HG03066 (cell line): Measurements from ENCODE around the gene ZXDC.

ENCODE experiments used
- ATAC-seq: cut with Tn5 transposase; IDR thresholded peaks from one replicate; pipeline ENCODE4 v1.9.1; 2021; ENCODE audit warnings: low read depth; ENCODE audit not compliant: unreplicated experiment

Gene ZXDC

DNA sequence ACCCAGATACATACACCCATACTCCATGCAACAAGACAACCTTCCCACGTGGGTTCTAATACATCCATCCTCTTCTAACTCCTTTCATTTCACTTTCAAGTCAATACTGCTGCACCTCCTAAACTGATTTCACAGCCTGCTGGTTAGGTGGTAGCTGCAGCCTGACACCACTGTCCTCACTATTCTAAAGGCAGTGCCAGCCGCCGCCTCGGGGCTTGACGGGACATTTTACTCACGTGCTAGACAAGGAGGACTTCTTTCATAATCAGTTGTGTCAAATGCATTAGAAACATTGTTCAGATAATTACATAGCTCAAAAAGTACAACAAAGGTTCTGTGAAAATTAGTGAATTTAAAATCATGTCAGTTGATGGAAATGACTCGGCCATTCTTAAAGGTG lies 35.6 kb upstream of the ZXDC start:
- no peak for ATAC-seq

DNA sequence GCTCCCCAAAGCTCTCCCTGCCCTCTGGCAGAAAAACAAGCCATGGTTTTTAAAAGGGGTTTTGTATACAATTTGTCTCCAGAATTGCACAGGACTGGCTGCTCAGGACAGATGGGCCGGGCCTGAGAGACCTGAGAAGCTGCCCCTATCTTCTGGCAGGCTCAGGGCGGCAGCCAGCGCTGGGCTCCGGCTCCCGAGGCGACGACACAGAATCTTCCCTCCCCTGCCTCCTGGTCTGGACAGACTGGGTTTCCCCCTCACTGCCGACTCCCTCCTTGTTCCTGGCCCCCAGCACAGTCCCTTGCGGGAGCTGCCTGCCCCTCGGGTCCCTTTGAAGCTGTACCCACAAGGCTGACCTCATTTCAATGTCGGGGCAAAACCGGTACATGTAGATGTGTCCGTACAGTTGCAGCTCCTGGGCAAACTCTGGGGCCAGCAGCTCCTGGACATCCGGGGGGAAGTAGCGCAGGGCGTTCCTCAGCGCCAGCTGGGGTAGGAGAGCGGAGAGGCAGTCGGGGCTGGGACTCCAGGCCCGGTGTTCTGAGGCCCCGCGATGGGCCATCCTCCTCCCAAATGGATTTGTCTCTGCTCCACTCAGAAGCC lies 34.7 kb upstream of the ZXDC start:
- ATAC-seq: no peak

DNA sequence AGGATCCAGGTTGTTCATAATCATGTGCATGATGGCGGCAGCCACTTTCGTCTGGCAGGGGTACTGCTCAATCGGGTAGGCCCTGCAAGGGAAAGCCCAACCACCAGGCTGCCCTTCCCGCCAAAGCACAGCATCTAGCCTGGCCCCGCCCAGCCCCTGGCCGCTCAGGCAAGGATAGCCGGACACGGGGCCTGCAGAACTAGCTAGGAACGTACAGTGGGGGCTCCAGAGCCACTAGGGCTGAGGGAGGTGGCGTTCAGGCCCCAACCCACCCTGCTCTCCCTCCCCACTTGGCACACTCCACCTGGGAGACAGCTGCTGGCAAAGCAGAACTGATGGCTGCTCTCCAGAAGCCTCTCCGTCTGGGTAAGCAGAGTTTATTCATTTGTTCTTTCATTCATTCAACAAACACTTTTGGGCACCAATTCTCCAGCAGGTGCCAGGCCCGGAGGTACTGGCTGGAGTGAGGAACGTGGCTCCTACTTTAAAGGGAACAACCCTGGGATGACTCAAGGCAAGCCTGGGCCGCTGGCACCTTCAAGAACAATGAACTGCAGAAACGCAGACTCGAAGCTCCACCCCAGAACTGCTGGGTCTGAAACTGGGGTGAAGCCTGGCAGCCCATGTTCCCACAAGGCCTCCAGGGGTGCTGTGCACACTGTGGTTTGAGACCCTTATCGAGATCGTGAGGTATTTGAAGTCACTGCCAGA lies 34.1 kb upstream of the ZXDC start:
- no peak for ATAC-seq

DNA sequence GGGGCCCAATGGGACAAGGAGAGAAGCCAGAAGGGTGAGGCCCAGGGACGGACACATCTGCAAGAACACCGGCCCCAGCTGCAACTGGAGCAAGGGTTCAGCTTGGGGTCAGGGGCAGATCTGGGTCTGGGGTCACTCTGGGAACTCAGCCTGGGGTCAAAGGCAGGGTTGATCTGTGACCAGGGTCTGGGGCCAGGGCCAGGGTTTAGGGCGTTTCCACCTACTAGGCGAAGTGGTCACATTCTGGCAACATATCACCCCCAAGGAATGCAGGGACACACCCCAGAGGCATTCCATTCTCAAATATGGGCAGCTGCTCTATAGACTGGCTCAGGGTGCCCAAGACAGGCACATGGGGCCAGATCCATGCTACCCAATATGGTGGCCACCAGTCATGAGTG lies 32.9 kb upstream of the ZXDC start:
- no peak for ATAC-seq

DNA sequence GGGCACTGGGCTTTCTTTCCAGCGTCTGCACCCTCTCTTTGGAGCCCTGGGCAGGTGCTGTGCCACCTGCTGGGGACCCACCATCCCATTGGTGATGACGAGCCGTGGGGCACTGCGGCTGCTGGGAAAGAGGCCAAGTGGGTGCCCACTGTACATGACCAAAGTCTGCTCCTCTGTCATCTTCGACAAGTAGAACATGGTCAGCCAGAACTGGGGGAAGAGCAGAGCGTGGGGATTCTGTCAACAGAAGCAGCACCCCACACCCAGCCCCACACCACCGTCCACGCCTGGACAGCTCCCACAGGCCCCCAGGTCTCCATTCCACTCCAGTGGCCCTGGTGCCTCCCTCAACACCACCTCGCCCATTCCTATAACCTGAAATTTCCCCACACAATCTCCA lies 32.2 kb upstream of the ZXDC start:
- ATAC-seq: no peak

DNA sequence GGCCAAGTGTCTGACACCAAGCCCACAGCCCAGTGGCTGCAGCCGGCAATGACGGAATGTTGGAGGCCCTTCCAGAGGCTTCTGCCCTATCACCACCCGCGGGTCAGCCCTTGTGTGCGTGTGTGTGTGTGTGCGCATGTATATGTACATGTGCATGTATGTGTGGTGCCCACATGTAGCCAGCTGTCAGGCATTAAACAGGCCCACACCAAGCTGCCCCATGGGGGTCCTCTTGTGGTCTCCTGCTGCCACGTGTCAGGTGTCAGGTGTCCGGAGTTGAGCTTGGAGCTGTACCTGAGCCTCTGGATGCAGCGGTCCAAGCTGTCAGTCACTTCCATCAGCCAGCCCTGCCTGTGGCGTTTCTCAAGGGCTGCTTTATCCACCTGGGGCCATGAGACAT lies 28.0 kb upstream of the ZXDC start:
- ATAC-seq: no peak

DNA sequence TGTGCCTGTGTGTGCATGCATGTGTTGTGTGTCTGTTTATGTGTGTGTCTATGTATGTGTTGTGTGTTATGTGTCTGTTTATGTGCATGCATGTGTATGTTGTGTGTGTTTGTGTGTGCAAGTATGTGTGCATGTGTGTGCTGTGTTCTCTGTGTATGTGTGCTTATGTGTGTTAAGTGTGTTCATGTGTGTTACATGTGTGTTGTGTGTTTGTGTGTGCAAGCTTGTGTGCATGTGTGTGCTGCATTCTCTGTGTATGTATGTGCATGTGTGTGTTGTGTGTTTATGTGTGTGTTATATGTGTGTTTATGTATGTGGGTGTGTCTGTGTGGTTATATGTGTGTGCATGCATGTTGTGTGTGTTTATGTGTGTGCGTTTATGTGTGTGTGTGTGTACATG lies 27.0 kb upstream of the ZXDC start:
- no peak for ATAC-seq

DNA sequence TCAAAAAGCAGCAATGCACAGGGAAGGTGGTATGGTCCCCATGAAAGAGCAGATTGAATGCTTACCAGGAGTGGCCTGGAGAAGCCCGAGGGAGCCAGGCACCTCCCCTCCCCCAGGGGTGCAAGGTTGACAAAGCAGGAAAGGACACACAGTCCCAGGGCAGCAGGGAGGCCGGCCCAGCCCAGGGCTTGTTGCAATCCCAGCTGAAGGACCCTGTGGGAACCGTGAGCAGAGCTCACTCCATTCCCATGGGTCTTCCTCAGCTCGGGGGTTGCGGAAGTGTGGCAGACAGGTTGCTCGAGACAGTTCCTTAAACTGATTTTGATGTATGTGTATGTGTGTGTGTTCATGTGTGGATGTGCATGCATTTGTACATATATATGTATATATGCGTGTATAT lies 26.0 kb upstream of the ZXDC start:
- ATAC-seq: no peak

DNA sequence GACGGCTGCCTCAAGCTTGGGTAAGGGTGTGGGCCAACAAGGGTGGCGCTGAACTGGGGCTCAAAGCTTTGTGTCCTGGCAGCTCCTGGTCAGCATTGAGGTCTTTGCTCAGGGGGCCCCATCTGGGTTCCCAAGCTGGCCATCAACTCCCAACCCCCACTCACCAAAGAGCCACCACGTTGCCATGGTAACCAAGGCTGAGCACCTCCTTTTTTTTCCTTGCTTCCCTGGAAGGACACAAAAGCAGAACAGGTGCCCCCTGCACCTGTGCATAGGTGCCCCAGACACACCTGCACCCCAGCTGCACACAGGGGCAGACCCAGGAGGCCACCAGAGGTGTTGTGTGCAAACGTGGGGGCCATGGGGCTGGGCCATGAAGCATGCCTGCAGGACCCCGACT lies 25.4 kb upstream of the ZXDC start:
- ATAC-seq: no peak

DNA sequence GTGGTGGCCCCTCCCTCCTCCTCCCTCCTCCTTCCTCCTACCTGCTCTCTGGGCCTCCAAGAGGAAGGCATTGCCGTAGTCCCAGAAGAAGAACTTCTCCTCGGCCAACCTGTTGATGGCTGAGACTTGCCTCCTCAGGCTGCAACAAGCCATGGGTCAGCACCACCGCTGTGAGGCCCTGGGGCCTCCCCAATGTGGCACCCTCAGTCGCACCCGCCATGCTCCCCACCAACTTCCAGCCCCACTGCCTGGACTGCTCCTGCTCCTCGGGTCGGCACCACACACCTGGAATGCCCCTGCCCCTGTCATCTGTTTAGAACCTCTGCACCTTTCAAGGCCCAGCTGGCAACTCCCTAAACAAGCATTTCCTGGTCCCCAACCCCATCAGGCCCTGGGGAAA lies 24.3 kb upstream of the ZXDC start:
- ATAC-seq: no peak

DNA sequence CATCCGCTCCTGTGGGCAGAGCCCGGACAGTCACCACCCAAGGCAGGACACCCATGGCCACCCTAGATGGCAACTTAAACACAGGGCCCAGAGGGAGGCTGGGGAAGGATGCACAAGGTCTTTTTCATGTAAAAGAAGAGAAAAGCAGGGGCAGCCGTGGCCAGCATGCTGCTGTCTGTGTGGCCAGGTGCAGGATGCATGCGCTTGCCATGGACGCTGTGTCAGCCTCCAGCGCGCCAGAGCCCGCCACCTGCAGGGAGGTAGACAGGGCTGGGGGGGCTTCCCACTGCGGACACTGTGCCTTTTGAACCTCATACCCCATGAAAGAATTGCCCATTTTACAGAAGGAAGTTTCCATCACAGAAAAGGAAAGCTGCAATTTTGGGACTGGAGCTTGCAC lies 23.7 kb upstream of the ZXDC start:
- ATAC-seq: no peak

DNA sequence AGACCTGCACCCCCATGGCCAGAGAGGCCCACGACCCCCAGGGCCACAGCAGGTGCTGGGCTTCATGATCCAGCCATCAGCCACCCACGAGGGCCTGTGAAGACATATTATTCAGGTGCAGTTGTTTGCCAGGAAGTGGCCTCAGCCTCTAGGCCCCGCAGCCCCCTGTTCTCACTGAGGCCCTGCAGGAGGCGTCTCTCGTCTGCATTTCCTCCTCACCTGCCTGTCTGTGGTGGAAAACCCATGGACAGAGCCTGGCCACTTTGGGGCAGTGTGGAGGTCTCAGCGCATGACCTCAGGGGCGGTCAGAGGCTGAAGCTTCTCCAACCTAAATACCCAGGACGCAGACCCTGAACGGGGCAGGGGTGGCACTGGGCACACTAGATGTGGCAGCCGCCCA lies 23.2 kb upstream of the ZXDC start:
- no peak for ATAC-seq

DNA sequence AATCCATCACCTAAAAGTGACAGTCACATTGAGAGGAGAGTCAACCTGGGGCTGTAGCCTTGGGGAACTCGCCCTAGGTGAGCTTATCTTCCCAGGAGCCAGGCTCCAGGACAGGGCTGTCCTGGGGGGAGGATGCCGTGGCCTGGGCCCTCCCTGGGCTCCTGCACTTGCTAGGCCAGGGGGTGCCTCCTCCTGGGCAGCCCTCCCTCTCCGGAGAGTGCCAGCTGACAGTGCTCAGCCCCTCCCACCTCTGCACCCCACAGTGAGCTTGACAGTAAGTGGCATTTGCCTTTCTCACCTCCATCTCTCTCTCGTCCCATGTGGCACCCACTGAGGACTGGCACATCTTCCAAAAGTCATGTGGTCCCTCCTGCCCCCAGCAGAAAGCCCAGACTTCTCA lies 22.8 kb upstream of the ZXDC start:
- no peak for ATAC-seq

DNA sequence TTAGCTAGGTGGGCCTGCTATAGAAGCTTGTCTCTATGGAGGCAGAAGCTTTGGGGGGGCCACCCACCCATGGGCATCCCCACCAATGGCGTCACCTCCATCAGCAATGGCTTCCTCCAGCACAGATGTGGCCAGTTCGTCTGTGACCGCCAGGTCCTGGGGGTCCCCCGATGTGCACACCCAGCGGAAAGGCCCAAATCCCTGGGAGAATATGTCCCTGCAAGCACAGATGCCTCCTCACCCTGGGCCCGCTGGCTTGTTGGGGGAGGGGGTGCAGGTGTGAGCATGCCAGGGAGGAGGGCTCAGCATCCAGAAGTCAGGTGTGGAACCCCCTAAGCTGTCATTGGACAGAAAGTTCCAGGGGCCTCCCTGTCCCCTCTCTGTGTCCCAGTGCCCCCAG lies 22.3 kb upstream of the ZXDC start:
- ATAC-seq: no peak

DNA sequence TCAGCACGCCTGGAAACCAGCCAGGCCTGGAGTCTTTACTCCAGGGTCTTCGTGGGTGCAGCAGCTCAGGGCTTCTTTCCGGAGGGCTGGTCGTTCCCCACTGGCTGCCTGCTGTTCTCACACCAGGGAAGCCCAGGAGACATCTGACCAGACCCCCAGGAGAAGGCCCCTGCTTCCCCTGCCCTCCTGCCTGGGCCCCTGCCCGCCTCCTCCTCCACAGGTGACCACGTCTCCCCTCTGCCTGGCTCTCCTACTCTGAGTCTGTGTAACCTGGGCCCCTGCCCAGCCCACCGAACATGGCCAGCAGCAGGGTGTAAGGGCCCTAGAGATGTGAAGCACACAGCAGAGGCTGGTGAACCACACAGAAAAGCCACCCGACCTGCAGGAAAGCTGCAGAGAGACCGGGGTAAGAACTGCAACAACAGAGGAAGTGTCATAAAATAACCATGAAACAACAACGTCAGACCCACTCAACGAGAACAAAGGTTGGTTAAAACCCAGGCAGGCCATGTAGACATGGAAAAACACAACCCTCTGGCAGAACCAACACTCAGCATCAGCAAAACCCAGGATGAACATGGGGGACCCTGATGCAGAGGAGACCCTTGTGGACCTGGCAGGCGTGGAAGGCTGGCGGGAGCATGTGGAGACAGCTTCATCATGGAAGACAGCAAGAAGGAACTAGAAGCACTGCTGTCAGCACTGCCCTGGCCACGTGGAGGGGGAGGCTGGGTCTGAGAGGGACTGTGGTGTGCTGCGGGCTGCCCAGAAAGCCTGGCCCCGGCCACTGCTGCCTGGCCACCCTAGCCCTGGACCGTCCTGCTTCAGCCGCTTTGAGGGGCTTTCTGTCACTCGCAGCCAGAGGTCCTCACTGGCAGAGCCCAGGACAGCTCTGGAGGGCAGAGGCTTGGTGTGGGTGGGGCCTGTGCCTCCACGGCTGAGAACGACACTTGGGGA lies 21.5 kb upstream of the ZXDC start:
- no peak for ATAC-seq

DNA sequence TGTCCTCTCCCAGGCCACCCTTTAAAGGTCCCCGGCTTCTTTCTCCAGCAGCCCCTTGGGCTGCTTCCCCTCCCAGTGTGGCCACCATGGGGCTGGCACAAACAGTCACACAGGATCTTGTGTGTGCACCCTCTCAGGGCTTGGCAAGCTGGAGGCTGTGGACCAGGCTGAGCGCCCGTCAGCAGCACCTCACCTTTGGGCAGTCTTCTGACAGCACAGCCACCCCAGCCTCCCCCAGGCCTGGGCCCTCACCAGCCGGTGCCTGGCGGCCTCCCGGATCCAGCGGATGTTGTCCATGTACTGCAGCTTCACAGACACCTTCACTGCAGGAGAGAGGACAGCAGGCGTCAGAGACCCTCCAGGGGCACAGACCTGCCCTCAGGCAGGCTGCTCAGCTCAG lies 20.1 kb upstream of the ZXDC start:
- ATAC-seq: no peak

DNA sequence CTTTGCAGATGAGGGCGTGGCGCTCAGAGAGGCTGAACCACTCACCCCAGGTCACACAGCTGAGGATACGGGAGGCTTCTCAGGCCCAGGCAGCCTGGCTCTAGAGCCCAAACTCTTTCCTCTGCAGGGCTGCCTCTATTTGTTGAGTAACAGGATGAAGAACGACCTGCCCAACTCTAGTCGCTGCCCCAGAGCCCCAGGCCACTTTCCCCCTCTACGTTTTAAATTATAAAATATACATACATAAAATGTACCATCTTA lies 19.2 kb upstream of the ZXDC start:
- no peak for ATAC-seq

DNA sequence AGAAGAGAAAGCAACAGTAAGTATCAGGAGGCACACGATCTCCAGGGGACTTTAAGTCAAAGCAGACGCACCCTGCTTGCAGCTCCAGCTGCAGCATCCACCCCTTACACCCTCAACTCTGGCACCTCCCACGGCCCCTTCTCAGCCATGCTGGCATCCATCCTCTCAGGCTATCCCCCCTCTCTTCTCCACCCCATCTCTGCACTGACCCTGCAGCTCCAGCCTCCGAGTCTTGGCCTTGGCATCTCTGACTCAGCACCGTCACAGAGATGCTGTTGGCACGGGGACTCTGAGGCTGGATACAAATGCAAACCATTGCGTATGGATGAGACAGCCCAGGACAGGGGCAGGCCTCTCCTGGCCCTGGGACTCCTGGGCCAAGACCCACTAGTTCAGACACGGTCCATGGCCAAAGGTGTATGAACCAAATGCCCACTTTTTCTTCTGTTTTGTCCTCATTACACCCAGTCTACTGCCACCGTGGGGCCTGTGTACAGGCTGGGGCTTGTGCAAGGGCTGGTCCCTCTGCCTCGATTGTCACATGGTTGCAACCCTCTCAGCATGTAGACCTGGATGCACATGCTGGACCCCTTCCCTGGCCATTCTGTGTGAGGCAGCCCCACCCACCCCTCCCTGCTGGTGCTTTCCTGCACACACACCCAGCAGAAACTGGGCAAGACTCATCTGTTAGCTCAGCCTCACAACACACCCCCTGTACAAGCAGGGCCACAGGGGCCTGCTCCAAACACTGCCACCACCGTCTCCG lies 18.7 kb upstream of the ZXDC start:
- no peak for ATAC-seq

DNA sequence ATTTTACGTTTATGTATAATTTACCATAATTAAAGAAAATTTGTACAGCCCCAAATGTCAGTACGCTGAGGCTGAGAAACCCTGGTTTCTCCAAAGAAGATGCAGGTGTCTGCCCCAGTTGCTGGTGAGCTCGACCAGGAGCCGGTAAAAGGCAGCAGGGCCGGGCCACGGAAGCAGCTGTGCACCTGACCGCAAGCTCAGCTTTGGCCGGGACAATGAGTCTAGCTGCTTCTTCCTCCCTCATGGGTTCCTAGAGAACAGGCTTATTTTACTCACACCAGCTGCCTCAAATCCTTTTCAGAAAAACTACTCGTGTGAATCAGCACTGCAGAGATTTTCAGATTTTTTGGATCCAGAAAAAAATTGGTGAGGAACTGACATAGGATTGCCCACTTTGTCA lies 18.0 kb upstream of the ZXDC start:
- no peak for ATAC-seq

DNA sequence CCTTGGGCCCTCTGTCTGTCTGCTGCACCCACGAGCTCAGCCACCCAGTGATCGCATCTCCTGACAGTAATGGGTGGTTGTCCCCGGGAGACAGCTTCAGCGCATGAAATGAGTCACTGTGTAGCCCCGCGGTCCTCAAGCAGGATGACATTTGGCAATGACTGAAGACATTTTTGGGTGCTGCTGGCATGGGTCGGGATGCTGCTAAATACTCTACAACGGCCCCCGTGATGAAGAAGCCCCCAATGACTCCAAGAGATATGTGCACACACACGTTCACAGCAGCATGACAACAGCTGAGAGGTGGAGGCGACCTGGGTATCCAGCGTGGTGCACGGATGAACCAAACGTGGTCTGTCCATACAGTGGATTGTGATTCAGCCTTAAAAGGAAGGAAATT lies 17.4 kb upstream of the ZXDC start:
- ATAC-seq: no peak
